ENCODE data around the gene B4GALNT3. TPM values are rescaled to one million over a fixed set of nuclear protein-coding genes. Genes with fewer than 3 reads are reported as not detected.

B4GALNT3 gene
- total RNA-seq, 4 donors from 2014 or later: under 0.01 to 0.80 (median 0.36) TPM

GRCh38 chr12:547883-548470, 88.2 kb downstream of the B4GALNT3 start:
- 73% methylated on average over 13 of the region's 13 CpGs for WGBS
- peaks cover 14 to 28% (median 19%) of the 10 kb centered on the region in 4 donors for H3K4me1 ChIP-seq
- intact Hi-C loops (cut with DNase I): loop anchor here (2.0 to 5.0 kb wide), 2 partner anchors 91 to 107 kb away; partner anchors contain the start of gene B4GALNT3
- peaks cover 0 to 7% (median 0%) of the 10 kb centered on the region in 4 donors for H3K36me3 ChIP-seq
- TF ChIP-seq CTCF (IDR thresholded peaks at IDR 0.05) (no peak), POLR2AphosphoS5 (IDR thresholded peaks at IDR 0.05) (no peak), POLR2A (IDR thresholded peaks at IDR 0.05; ENCODE audit: low read depth) (no peak), EP300 (IDR thresholded peaks at IDR 0.05) (no peak)
- peaks cover 0 to 53% (median 0%) of the 10 kb centered on the region in 4 donors for H3K27me3 ChIP-seq
- DNase-seq (ENCODE audit: extremely low spot score): no peak
- H3K27ac ChIP-seq (replicated peaks in 1 of 4): no peak overlapping the region
- no peak overlapping the region for H3K4me3 ChIP-seq
- no peaks in the 10 kb centered on the region for H3K9me3 ChIP-seq

GRCh38 chr12:549476-550082, 89.8 kb downstream of the B4GALNT3 start:
- DNase-seq (ENCODE audit: extremely low spot score): no peak
- TF ChIP-seq CTCF (IDR thresholded peaks at IDR 0.05) (no peak), POLR2A (IDR thresholded peaks at IDR 0.05; ENCODE audit: low read depth) (no peak), POLR2AphosphoS5 (IDR thresholded peaks at IDR 0.05) (no peak)

GRCh38 chr12:550473-551260, 90.9 kb downstream of the B4GALNT3 start:
- TF ChIP-seq EP300 (IDR thresholded peaks at IDR 0.05): no peak
- no peak for TF ChIP-seq POLR2AphosphoS5 (IDR thresholded peaks at IDR 0.05)
- no peak for TF ChIP-seq CTCF (IDR thresholded peaks at IDR 0.05)
- no peak for TF ChIP-seq POLR2A (IDR thresholded peaks at IDR 0.05; ENCODE audit: low read depth)
- intact Hi-C loops (cut with DNase I): no loop called here
- Histone ChIP-seq H3K27me3 (peaks cover 0 to 36% (median 0%) of the 10 kb centered on the region in 4 donors), H3K4me1 (peaks cover 16 to 32% (median 27%) of the 10 kb centered on the region in 4 donors), H3K9me3 (no peaks in the 10 kb centered on the region), H3K4me3 (no peak overlapping the region), H3K36me3 (peaks cover 0 to 3% (median 0%) of the 10 kb centered on the region in 4 donors), H3K27ac (replicated peaks in 1 of 4) (no peak overlapping the region)
- 82% methylated on average over 18 of the region's 18 CpGs for WGBS
- no peak for DNase-seq (ENCODE audit: extremely low spot score)

More at GRCh38 chr12:549476-550082, 89.8 kb downstream of the B4GALNT3 start:
- Histone ChIP-seq H3K27ac (replicated peaks in 1 of 4) (no peak overlapping the region), H3K27me3 (peaks cover 0 to 42% (median 0%) of the 10 kb centered on the region in 4 donors), H3K4me1 (peaks cover 16 to 32% (median 27%) of the 10 kb centered on the region in 4 donors), H3K4me3 (no peak overlapping the region), H3K9me3 (no peaks in the 10 kb centered on the region), H3K36me3 (peaks cover 0 to 10% (median 0%) of the 10 kb centered on the region in 4 donors)
- intact Hi-C loops (cut with DNase I): loop anchor here (5.0 kb wide), 1 partner anchor 92 kb away; the partner anchor contains the start of gene B4GALNT3
- WGBS: 91% methylated on average over 29 of the region's 29 CpGs

- DNase-seq (ENCODE audit: extremely low spot score): no peak
Measured at GRCh38 chr12:552466-552865, 92.7 kb downstream of the B4GALNT3 start.

More at GRCh38 chr12:552466-552865, 92.7 kb downstream of the B4GALNT3 start:
- Histone ChIP-seq H3K9me3 (no peaks in the 10 kb centered on the region), H3K36me3 (peaks cover 0 to 3% (median 0%) of the 10 kb centered on the region in 4 donors), H3K27ac (replicated peaks in 1 of 4) (no peak overlapping the region), H3K4me1 (peaks cover 9 to 32% (median 17%) of the 10 kb centered on the region in 4 donors), H3K27me3 (peaks cover 0 to 20% (median 0%) of the 10 kb centered on the region in 4 donors), H3K4me3 (no peak overlapping the region)
- 58% methylated on average over 6 of the region's 6 CpGs for WGBS
- TF ChIP-seq CTCF (IDR thresholded peaks at IDR 0.05): no peak
- TF ChIP-seq POLR2AphosphoS5 (IDR thresholded peaks at IDR 0.05): no peak
- no peak for TF ChIP-seq EP300 (IDR thresholded peaks at IDR 0.05)
- TF ChIP-seq POLR2A (IDR thresholded peaks at IDR 0.05; ENCODE audit: low read depth): no peak
- intact Hi-C loops (cut with DNase I): no loop called here
